Cardiac muscle cell (in vitro differentiated cells and primary cell): ENCODE data around the gene UPF3B. TPM values are rescaled to one million over a fixed set of nuclear protein-coding genes. Genes with fewer than 3 reads are reported as not detected.
A peak's percentile ranks its signal among the peaks of the same experiment; 100 is the strongest.

ENCODE experiments used
- DNase-seq, 2 donors: peaks; one replicate each; pipeline versions ENCODE4 v3.0.0 to v3.0.0-alpha.2; 2010 to 2017; ENCODE audit warnings: low read depth in 1 of 2, low spot score in 1 of 2
- H3K27ac ChIP-seq: fragments of 200-600 bp; sonication (generic); 2 replicates; pipeline ENCODE4 v1.5.1; 2016
- H3K27me3 ChIP-seq: fragments of 200-600 bp; sonication (generic); 2 replicates; pipeline ENCODE4 v1.6.0; 2016; ENCODE audit warnings: control low read depth
- H3K36me3 ChIP-seq: fragments of 200-600 bp; sonication (generic); 2 replicates; pipeline ENCODE4 v1.5.1; 2016; ENCODE audit warnings: control low read depth
- H3K4me1 ChIP-seq: fragments of 200-600 bp; sonication (generic); 2 replicates; pipeline ENCODE4 v1.8.1; 2017; ENCODE audit warnings: low read depth, mild to moderate bottlenecking, mixed run types
- H3K4me3 ChIP-seq: fragments of 200-600 bp; sonication (generic); 2 replicates; pipeline ENCODE4 v1.5.1; 2016; ENCODE audit warnings: mild to moderate bottlenecking
- H3K9me3 ChIP-seq: fragments of 200-600 bp; sonication (generic); 2 replicates; pipeline ENCODE4 v1.5.1; 2017; ENCODE audit warnings: low read depth, mild to moderate bottlenecking, control low read depth
- polyA plus RNA-seq: library from polyadenylated mRNA; unstranded; fragments of >200 nt; fragmentation: Nextera tagmentation; extraction: Ambion mirVana; gene quantifications from 2 replicates; pipeline ENCODE4 v1.2.1, GENCODE V29; 2016
- total RNA-seq: library from RNA; depleted of rRNA; stranded (reverse); fragments of >200 nt; gene quantifications from 2 replicates; pipeline ENCODE4 v1.2.3, GENCODE V29; 2016
- TF ChIP-seq, protein P1 (sequence below): IDR thresholded peaks from 2 replicates; pipeline ENCODE4 v1.5.1; 2012; ENCODE audit warnings: low read depth, mild to moderate bottlenecking, low read length

UPF3B gene
- total and polyA plus RNA-seq, 2 experiments from 2014 or later, result 5.5 to 22.2 TPM

DNA sequence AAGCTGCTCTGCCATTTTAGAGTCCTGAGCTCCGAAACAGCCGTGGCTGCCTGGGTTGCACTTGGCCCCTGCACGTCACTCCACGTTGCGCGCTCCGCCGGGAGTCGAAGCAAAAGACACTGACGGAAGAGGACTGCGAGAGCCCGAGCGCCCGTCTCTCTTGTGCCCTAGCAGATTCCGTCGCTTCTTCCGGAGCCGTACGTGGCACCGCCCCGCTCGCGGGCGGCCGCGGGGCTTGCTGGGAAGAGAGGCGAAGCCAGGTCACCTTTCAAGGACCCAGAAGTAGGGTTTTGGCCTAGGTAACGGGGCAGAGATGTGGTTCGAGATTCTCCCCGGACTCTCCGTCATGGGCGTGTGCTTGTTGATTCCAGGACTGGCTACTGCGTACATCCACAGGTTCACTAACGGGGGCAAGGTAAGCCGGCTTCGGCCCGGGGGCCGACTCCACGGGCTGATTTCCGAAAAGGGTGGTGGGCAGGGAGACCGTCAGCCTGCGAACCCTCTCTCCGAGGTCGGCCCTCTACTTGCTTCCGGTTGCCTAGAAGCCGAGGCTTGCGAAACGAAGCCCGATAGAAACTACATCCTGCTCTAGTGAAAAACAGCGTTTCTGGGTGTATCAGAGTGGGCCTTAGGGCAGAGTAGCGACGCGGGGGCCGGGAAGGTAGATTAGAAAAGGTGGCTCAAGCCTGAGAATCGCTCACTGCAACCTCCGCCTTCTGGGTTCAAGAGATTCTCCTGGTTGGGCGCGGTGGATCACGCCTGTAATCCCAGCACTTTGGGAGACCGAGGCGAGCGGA is 19.0 kb upstream of the UPF3B start, which contains the start of the genes NDUFA1 and RNF113A:
NDUFA1 (plus strand) TSS at position 234 of the 797 bp plus-strand sequence; CDS start at position 314, 80 bp downstream.
RNF113A (minus strand) TSS at position 135 of the 797 bp plus-strand sequence; CDS start at position 15, 120 bp downstream.
- Histone ChIP-seq H3K9me3 (no peaks in the 10 kb centered on the region), H3K4me3 (peak within 1 kb of the TSS; percentile 53), H3K27me3 (no peaks in the 10 kb centered on the region), H3K4me1 (no peaks in the 10 kb centered on the region), H3K36me3 (no peaks in the 10 kb centered on the region), H3K27ac (peak within 1 kb of the TSS; percentile 97)
- TF ChIP-seq, protein P1, sequence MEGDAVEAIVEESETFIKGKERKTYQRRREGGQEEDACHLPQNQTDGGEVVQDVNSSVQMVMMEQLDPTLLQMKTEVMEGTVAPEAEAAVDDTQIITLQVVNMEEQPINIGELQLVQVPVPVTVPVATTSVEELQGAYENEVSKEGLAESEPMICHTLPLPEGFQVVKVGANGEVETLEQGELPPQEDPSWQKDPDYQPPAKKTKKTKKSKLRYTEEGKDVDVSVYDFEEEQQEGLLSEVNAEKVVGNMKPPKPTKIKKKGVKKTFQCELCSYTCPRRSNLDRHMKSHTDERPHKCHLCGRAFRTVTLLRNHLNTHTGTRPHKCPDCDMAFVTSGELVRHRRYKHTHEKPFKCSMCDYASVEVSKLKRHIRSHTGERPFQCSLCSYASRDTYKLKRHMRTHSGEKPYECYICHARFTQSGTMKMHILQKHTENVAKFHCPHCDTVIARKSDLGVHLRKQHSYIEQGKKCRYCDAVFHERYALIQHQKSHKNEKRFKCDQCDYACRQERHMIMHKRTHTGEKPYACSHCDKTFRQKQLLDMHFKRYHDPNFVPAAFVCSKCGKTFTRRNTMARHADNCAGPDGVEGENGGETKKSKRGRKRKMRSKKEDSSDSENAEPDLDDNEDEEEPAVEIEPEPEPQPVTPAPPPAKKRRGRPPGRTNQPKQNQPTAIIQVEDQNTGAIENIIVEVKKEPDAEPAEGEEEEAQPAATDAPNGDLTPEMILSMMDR, result no peak
- peak; percentile 82 to 88 for DNase-seq

DNA sequence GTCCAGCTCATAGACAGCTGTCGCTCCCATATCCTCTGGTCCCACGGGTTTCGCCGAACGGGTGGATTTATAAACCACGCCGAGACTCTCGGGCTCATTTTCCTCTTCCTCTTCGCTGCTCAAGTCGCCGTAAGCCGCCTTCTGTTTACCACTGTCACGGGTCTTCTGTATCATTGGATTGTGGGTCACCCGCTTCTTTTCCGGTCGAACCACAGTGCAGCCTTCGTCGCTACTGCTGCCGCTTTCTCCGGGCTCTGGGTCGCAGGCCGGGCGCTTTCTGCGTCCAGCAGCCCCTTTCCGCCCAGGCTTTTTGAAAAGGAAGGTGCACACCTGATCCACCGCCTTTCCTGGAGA is 18.5 kb upstream of the UPF3B start:
- H3K4me1 ChIP-seq, result no peaks in the 10 kb centered on the region

DNA sequence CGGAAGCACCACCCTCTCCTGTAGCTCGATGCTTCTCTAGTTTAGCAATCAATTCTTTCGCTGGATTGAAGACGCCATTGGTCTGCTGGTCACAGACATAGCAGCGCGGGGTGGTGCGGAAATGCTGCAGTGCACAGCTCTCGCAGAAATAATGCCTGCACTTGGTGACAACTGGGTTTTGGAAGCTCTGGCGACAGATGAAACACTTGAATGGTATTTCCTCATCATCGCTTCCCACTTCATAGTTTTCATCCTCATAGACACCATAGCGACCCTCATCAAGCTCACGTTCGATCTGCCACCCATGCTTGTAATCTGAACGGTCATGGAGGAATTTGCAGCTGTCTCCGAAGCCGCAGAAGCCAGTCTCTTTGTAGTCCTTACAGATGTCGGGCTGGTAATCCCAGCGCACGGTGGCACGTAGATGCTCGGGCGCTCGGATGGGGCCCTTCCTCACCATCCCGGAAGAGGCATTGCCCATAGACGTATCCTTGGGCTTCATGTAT is 17.9 kb upstream of the UPF3B start:
- no peaks in the 10 kb centered on the region for H3K27me3 ChIP-seq
- no peaks in the 10 kb centered on the region for H3K4me1 ChIP-seq
- H3K4me3 ChIP-seq, result peak overlapping the region; percentile 53
- H3K9me3 ChIP-seq, result no peaks in the 10 kb centered on the region
- peak overlapping the region; percentile 97 for H3K27ac ChIP-seq
- TF ChIP-seq, protein P1, result no peak
- DNase-seq, result peak; percentile 16 to 41
- H3K36me3 ChIP-seq, result no peaks in the 10 kb centered on the region

More for the DNA sequence above, 18.5 kb upstream of the UPF3B start:
- DNase-seq, result no peak
- Histone ChIP-seq H3K9me3 (no peaks in the 10 kb centered on the region), H3K27me3 (no peaks in the 10 kb centered on the region), H3K4me3 (peak overlapping the region; percentile 53), H3K36me3 (no peaks in the 10 kb centered on the region), H3K27ac (peak overlapping the region; percentile 97)
- TF ChIP-seq, protein P1, result no peak

DNA sequence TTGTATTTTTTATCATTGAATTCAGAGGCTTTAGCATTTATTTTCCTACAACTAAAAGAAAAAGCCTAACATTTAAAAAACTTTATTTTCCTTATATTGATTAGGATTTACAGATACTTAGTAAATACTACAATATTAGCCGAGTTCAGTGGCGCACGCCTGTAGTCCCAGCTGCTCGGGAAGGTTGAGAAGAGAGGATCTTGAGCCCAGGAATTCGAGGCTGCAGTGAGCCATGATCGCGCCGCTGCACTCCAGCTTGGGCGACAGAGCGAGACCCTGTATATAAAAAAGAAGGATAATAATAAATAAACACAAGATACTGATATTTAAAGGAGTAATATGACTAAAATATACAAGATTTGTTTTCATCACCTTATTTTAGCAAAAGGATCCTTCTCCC is 681 bp upstream of the UPF3B start:
- Histone ChIP-seq H3K27me3 (no peaks in the 10 kb centered on the region), H3K4me1 (peaks cover 3% of the 10 kb centered on the region), H3K4me3 (peak overlapping the region; percentile 17), H3K27ac (peak overlapping the region; percentile 31), H3K9me3 (no peaks in the 10 kb centered on the region), H3K36me3 (peaks cover 8% of the 10 kb centered on the region)
- TF ChIP-seq, protein P1, result no peak
- DNase-seq, result peak in 1 of 2 donors; percentile 8

DNA sequence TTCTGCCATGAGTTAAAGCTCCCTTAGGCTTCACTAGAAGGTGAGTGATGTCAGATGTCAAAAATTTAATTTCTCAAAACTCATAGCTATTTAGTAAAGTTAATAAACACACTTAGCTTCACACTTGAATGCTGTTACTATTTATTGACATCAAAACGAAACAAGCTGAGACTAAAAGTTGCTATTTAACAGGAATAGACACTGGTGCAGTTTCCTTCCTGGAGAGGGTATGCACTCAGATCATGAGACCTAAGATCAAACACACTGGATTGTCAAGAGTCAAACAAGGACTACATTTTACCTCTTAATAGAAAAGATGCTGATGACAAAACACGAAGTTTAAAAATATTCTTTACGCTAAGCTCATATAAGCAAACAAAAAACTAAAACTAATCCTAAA is 18.9 kb downstream of the UPF3B start:
- H3K27ac ChIP-seq, result no peak overlapping the region
- TF ChIP-seq, protein P1, result no peak
- no peaks in the 10 kb centered on the region for H3K9me3 ChIP-seq
- peaks cover 5% of the 10 kb centered on the region for H3K36me3 ChIP-seq
- no peak overlapping the region for H3K4me3 ChIP-seq
- H3K27me3 ChIP-seq, result no peaks in the 10 kb centered on the region
- H3K4me1 ChIP-seq, result no peaks in the 10 kb centered on the region
- no peak for DNase-seq
